Loucy (cell line): ENCODE measurements around the gene ISM2.

Experiments used
- CTCF ChIP-seq: fragments of 200-600 bp; sonication (generic); conservative IDR thresholded peaks from 2 replicates; pipeline ENCODE4 v1.5.1; 2014; ENCODE audit warnings: mild to moderate bottlenecking, antibody characterized with exemption, low read length
- EZH2phosphoT487 ChIP-seq: fragments of 200-600 bp; IDR thresholded peaks from 2 replicates; pipeline ENCODE4 v1.6.1; 2018; ENCODE audit warnings: antibody characterized with exemption, mild to moderate bottlenecking, moderate library complexity, borderline replicate concordance

DNA sequence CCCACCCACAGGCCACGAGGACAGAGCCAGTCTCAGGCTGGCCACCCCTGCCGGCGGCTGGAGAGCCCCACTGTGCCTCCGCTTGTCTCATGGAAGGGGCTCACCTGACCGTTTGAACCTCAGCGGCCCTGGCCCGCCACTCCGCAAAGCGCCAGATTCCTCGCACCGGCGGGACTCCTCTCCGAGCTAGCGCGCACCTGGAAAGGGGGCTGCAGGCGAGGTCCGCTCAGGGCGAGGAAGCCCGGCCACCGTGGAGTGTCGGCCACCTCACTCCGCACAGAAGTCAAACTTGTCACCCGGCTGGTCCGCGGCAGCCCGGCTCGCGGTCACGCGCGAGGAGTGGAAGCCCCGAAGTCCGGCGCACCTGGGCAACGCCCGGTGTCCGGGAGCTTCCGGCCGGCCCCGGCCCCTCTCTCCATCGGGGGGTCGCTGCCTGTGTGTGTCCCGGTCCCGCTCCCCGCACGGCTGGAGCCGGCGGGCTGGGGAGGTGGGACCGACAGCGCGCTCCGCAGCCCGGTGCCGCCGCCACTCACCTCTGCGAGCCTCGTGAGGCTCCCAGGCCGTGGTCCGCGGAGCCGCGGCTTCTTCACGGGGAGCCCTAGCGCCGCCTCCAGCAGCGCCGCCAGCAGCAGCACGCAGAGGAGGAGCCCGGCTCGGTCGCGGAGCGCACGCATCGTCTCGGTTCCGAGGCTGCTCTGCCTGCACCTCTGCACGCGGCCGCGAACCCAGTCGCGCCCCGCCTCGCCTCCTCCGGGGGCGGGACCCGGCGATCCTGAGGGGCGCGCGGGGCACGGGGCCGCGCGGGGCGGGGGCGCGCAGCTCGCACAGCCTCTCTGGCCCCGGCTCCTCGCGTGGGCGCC is at the start of gene ISM2:
- TF ChIP-seq CTCF: no peak
- no peak for TF ChIP-seq EZH2phosphoT487
